Stimulated activated memory B cell treated with anti-CD40 and anti-IgM and Interleukin-4, amounts not matched to agents 10 μg/mL and 1 μg/mL and 100 μg/mL, for 72 hours (primary cell): ENCODE measurements around the gene INAFM2.

ENCODE experiments used
- ATAC-seq: fragments of 150-1000 bp; cut with Tn5 transposase; 2 replicates; pipeline ENCODE4 v1.10.0; 2021
- H3K27ac Mint-ChIP-seq: one replicate; pipeline ENCODE4 v1.8.0; 2022; ENCODE audit warnings: mild to moderate bottlenecking, mixed read lengths
- H3K27me3 Mint-ChIP-seq: one replicate; pipeline ENCODE4 v1.8.0; 2022; ENCODE audit warnings: mixed read lengths
- H3K36me3 Mint-ChIP-seq: one replicate; pipeline ENCODE4 v1.8.0; 2022; ENCODE audit warnings: mixed read lengths
- H3K4me1 Mint-ChIP-seq: one replicate; pipeline ENCODE4 v1.8.0; 2022; ENCODE audit warnings: mixed read lengths
- H3K4me3 Mint-ChIP-seq: one replicate; pipeline ENCODE4 v1.8.0; 2022; ENCODE audit warnings: mild to moderate bottlenecking, moderate library complexity, mixed read lengths
- H3K9me3 Mint-ChIP-seq: one replicate; pipeline ENCODE4 v1.8.0; 2022; ENCODE audit warnings: mixed read lengths

Gene INAFM2

DNA sequence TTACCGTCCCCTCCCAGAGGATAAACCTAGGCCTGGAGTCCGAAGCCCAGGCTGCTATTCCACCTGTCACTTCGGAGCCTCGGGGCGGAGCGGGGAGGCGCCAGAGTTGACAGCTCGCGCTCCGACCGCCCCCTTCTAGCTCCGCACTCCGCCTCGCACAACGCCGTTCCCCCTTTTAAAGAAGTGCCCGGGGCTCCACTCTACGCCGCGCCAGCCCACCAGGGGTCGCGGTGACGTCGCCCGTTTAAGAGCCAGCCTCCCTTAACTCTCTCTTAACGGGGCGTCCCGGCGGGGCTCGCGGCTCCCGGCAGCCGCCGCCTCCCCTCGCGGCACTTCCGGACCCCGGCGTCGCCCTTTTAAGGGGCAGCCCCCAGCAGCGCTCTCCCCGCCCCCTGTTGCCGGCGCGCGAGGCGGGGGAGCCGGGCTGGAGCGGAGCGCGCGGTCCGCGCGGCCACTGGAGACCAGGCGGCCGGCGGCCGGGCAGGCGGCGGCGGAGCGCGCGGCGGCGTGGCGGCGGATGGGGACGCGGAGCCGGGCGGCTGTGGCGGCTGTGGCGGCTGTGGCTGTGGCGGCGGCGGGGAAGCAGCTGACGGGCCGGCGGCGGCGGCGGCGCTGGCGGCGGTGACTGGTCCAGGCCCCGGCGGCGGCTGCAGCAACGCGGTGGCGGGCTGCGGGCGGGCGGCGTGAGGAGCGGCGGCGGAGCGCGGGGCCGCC is at the start of gene INAFM2:
Gene INAFM2, plus strand, starts transcription at position 454 of the 714 bp plus-strand sequence. CDS start 364 bp downstream, outside the sequence.
- Mint-ChIP-seq H3K36me3 (no peaks in the 10 kb centered on the region), H3K4me3 (peak within 1 kb of the TSS; percentile 74), H3K4me1 (peaks cover 33% of the 10 kb centered on the region), H3K9me3 (no peaks in the 10 kb centered on the region), H3K27ac (peak within 1 kb of the TSS; percentile 28), H3K27me3 (no peaks in the 10 kb centered on the region)
- peak; percentile 97 for ATAC-seq

- Mint-ChIP-seq H3K27me3 (peaks cover 39% of the 10 kb centered on the region), H3K9me3 (no peaks in the 10 kb centered on the region), H3K27ac (no peak overlapping the region), H3K4me3 (no peak overlapping the region), H3K4me1 (peaks cover 39% of the 10 kb centered on the region), H3K36me3 (no peaks in the 10 kb centered on the region)
- ATAC-seq, result peak; percentile 65
These were observed 48.9 kb upstream of the INAFM2 start for GRCh38 chr15:40274350-40275274.

DNA sequence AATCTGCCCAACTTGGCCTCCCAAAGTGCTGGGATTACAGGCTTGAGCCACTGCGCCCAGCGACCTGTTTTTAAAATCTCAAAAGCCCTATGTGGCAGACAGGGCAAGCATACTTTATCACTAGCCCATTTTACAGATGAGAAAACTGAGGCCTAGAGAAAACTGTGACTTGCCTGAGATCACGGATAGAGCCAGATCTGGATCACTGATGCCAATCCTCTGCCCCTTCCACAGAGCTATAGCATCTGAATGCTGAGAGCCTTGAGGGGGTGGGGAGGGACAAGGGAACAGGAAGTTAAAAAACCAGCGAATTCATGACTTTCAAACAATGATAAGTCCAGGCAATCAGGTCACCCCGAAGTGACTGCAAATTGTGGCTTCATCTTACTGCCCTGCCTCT is 48.0 kb upstream of the INAFM2 start:
- H3K36me3 Mint-ChIP-seq, result no peaks in the 10 kb centered on the region
- no peak for ATAC-seq
- no peak overlapping the region for H3K27ac Mint-ChIP-seq
- H3K4me3 Mint-ChIP-seq, result no peak overlapping the region
- H3K4me1 Mint-ChIP-seq, result peaks cover 39% of the 10 kb centered on the region
- peaks cover 48% of the 10 kb centered on the region for H3K27me3 Mint-ChIP-seq
- H3K9me3 Mint-ChIP-seq, result no peaks in the 10 kb centered on the region

DNA sequence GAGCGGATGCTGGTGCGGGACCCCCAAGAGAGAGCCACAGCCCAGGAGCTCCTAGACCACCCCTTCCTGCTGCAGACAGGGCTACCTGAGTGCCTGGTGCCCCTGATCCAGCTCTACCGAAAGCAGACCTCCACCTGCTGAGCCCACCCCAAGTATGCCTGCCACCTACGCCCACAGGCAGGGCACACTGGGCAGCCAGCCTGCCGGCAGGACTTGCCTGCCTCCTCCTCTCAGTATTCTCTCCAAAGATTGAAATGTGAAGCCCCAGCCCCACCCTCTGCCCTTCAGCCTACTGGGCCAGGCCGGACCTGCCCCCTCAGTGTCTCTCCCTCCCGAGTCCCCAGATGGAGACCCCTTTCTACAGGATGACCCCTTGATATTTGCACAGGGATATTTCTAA is 47.5 kb upstream of the INAFM2 start:
- Mint-ChIP-seq H3K27ac (no peak overlapping the region), H3K9me3 (no peaks in the 10 kb centered on the region), H3K27me3 (peaks cover 52% of the 10 kb centered on the region), H3K4me3 (no peak overlapping the region), H3K4me1 (peaks cover 39% of the 10 kb centered on the region), H3K36me3 (no peaks in the 10 kb centered on the region)
- ATAC-seq, result no peak

- Mint-ChIP-seq H3K4me1 (peaks cover 39% of the 10 kb centered on the region), H3K9me3 (no peaks in the 10 kb centered on the region), H3K27ac (peak overlapping the region; percentile 61), H3K4me3 (no peak overlapping the region), H3K36me3 (no peaks in the 10 kb centered on the region), H3K27me3 (peaks cover 58% of the 10 kb centered on the region)
- no peak for ATAC-seq
These were observed 46.6 kb upstream of the INAFM2 start for GRCh38 chr15:40276927-40277326.

GRCh38 chr15:40277471-40277870 is 46.0 kb upstream of the INAFM2 start:
- Mint-ChIP-seq H3K36me3 (no peaks in the 10 kb centered on the region), H3K27me3 (peaks cover 58% of the 10 kb centered on the region), H3K9me3 (no peaks in the 10 kb centered on the region), H3K4me3 (no peak overlapping the region), H3K4me1 (peaks cover 39% of the 10 kb centered on the region), H3K27ac (peak overlapping the region; percentile 61)
- no peak for ATAC-seq

GRCh38 chr15:40278026-40278425 is 45.5 kb upstream of the INAFM2 start:
- Mint-ChIP-seq H3K9me3 (no peaks in the 10 kb centered on the region), H3K27me3 (peaks cover 58% of the 10 kb centered on the region), H3K4me1 (peaks cover 43% of the 10 kb centered on the region), H3K27ac (no peak overlapping the region), H3K36me3 (no peaks in the 10 kb centered on the region), H3K4me3 (no peak overlapping the region)
- ATAC-seq, result no peak

DNA sequence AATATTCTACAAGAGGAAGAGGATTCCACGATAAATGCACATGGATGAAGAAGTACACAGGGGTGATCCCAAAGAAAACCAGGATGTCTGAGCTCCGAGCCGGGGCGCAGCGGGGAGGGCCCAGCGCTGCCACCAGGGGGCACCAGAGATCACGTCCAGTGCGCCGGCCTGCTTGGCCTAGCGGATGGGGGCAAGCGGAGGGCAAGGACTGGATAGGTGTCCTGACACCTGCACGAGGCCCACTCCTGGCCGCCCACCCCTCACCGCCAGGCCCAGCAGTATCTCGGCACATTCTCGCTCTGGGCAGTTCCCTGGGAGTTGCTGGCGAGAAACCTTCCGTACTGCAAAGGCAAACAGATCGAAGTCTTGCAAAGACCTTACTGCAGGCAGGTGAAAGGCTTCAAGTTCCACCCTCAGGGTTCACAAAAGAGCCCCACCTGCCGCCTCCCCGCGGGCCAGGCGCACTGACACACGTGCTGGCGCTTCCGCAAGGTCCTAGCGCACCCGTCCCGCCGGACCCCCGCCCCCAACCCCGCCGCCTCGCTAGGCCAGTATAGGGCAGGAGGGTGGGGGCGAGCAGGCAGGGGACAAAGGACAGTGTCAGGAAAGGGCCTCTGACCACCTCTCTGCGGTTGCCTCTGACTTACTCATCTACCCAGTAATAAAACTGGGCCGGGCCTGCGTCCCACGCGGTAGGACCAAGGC is 43.9 kb upstream of the INAFM2 start:
- H3K27ac Mint-ChIP-seq, result no peak overlapping the region
- peaks cover 58% of the 10 kb centered on the region for H3K27me3 Mint-ChIP-seq
- no peaks in the 10 kb centered on the region for H3K36me3 Mint-ChIP-seq
- H3K9me3 Mint-ChIP-seq, result no peaks in the 10 kb centered on the region
- peaks cover 49% of the 10 kb centered on the region for H3K4me1 Mint-ChIP-seq
- ATAC-seq, result peak; percentile 44
- H3K4me3 Mint-ChIP-seq, result no peak overlapping the region

- no peak for ATAC-seq
- peaks cover 53% of the 10 kb centered on the region for H3K4me1 Mint-ChIP-seq
- no peak overlapping the region for H3K4me3 Mint-ChIP-seq
- H3K27me3 Mint-ChIP-seq, result peaks cover 58% of the 10 kb centered on the region
- no peaks in the 10 kb centered on the region for H3K9me3 Mint-ChIP-seq
- H3K36me3 Mint-ChIP-seq, result no peaks in the 10 kb centered on the region
- no peak overlapping the region for H3K27ac Mint-ChIP-seq
These were observed 43.0 kb upstream of the INAFM2 start for GRCh38 chr15:40280260-40281056.

DNA sequence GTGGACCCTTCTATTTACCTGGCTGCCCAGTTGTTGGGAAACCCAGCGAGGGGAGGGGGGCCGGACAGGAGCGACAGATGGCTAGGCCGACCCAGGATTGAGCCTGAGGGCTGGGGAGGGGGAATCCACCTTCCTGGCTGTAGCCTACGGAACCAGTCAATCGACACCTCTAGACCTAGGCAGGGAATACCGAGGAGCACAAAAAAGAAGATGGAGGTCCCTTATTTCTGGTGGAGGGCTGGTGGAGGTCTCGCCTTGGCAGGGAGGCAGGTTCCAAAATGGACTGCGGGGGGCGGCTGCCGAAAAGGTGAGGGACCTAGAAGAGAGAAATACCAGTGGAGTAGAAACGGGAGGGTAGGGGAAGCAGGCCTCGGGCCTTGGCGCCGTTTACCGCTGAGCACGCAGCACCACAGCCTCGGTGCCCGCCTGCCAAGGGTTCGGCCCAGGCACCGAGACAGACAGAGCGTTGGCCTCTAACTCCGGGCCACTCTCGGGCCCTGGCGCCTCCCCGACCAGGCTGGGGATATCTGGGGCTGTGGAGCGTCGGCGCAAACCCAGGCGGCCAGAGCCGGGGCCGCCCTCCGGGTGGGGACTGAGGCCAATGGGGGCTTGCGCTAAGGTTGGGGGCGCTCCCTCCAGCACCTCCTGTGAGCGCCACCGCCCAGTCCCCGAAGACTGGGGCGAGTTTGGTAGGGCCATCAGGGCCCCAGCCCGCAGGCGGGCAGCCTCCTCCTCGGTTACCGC is 42.3 kb upstream of the INAFM2 start:
- peak overlapping the region; percentile 16 for H3K4me3 Mint-ChIP-seq

GRCh38 chr15:40281801-40282146 is 41.7 kb upstream of the INAFM2 start:
- Mint-ChIP-seq H3K9me3 (no peaks in the 10 kb centered on the region), H3K36me3 (no peaks in the 10 kb centered on the region), H3K27ac (no peak overlapping the region), H3K27me3 (peaks cover 48% of the 10 kb centered on the region), H3K4me1 (peaks cover 46% of the 10 kb centered on the region), H3K4me3 (no peak overlapping the region)
- no peak for ATAC-seq

More for the DNA sequence above, 42.3 kb upstream of the INAFM2 start:
- no peaks in the 10 kb centered on the region for H3K36me3 Mint-ChIP-seq
- H3K27ac Mint-ChIP-seq, result no peak overlapping the region
- H3K9me3 Mint-ChIP-seq, result no peaks in the 10 kb centered on the region
- no peak for ATAC-seq
- H3K27me3 Mint-ChIP-seq, result peaks cover 53% of the 10 kb centered on the region
- peaks cover 52% of the 10 kb centered on the region for H3K4me1 Mint-ChIP-seq

GRCh38 chr15:40282147-40282868 is 41.2 kb upstream of the INAFM2 start:
- Mint-ChIP-seq H3K27me3 (peaks cover 42% of the 10 kb centered on the region), H3K27ac (peak overlapping the region; percentile 40), H3K36me3 (no peaks in the 10 kb centered on the region), H3K4me1 (peaks cover 41% of the 10 kb centered on the region), H3K9me3 (no peaks in the 10 kb centered on the region), H3K4me3 (peak overlapping the region; percentile 79)
- peak; percentile 69 for ATAC-seq

GRCh38 chr15:40282869-40283614 is 40.5 kb upstream of the INAFM2 start, which contains the start of gene ANKRD63:
Gene ANKRD63, minus strand, starts transcription at chr15:40283064. Its CDS starts 478 bp downstream, at chr15:40282586.
- Mint-ChIP-seq H3K4me3 (peak within 1 kb of the TSS; percentile 79), H3K27me3 (peaks cover 35% of the 10 kb centered on the region), H3K4me1 (peaks cover 33% of the 10 kb centered on the region), H3K27ac (peak within 1 kb of the TSS; percentile 40), H3K36me3 (no peaks in the 10 kb centered on the region), H3K9me3 (no peaks in the 10 kb centered on the region)
- ATAC-seq, result peak; percentile 68
